SU-DHL-6 (cell line): ENCODE results near the gene C2CD3.

ENCODE experiments used
- CTCF ChIP-seq: fragments of 200-600 bp; sonication (generic); IDR thresholded peaks from one replicate; pipeline ENCODE4 v1.5.1; 2017; ENCODE audit warnings: antibody characterized with exemption, mild to moderate bottlenecking, low read length, moderate library complexity; ENCODE audit not compliant: insufficient read depth, poor library complexity, severe bottlenecking
- EZH2phosphoT487 ChIP-seq: fragments of 200-600 bp; sonication (generic), shearing (Covaris generic); conservative IDR thresholded peaks from 2 replicates; pipeline ENCODE4 v1.6.1; 2018; ENCODE audit warnings: mild to moderate bottlenecking, antibody characterized with exemption, low read length, moderate library complexity, mixed read lengths

- TF ChIP-seq CTCF (no peak), EZH2phosphoT487 (no peak)
Observed at GRCh38 chr11:73981051-73981805, 189.6 kb downstream of the C2CD3 start.
